Measurements from ENCODE around the gene SVEP1.

- TF ChIP-seq CTCF (optimal IDR thresholded peaks at IDR 0.05 in 1 of 3, IDR thresholded peaks at IDR 0.05 in 1 of 3, conservative IDR thresholded peaks at IDR 0.05 in 1 of 3; ENCODE audit: extremely low read depth in 1 of 3, insufficient read depth in 2 of 3, low read length in 3 of 3) (no peak), EZH2 (IDR thresholded peaks at IDR 0.05; ENCODE audit: low read length) (no peak)
Measured at GRCh38 chr9:110414471-110414870, 165.1 kb downstream of the SVEP1 start.

Data from keratinocyte (primary cell).